Endothelial cell of umbilical vein (primary cell): ENCODE measurements around the gene ITGAE. TPM values are rescaled to one million over a fixed set of nuclear protein-coding genes. Genes with fewer than 3 reads are reported as not detected.

Source experiments
- BruUV-seq: library from RNA; stranded (reverse); fragments of 400-500 nt; replicated peaks from 2 replicates; lab custom pipeline; 2021; lab: Mats Ljungman, UMichigan
- CTCF ChIA-PET: fragments of 300-600, 350-600 bp; sonication (Branson Sonifier 250); formaldehyde crosslinking; loops from one replicate; lab custom pipeline; 2021; ENCODE audit warnings: antibody characterized with exemption, inconsistent platforms; lab: Charles Lee
- POLR2A ChIA-PET: fragments of 300-600, 350-600 bp; sonication (Branson Sonifier 250); formaldehyde crosslinking; loops from one replicate; lab custom pipeline; 2021; ENCODE audit warnings: antibody characterized with exemption, inconsistent platforms; lab: Charles Lee
- DNase-seq: peaks from one replicate; pipeline ENCODE4 v3.0.0-alpha.2; 2011; ENCODE audit warnings: low read depth, low spot score
- FAIRE-seq: peaks from 2 replicates; lab custom pipeline; 2011; peaks lifted over from hg19 to GRCh38; lab: Jason Lieb, UNC
- H2AFZ ChIP-seq: 2 replicates; pipeline ENCODE4 v1.6.0; 2012; ENCODE audit warnings: low read depth, low read length, control low read depth, inconsistent platforms
- H3K27ac ChIP-seq: 2 replicates; pipeline ENCODE4 v1.5.1; 2011; ENCODE audit warnings: low read depth, mild to moderate bottlenecking, control low read depth, low read length, moderate library complexity; ENCODE audit not compliant: insufficient read depth
- H3K27me3 ChIP-seq, 2 experiments: 2 replicates each; pipeline versions ENCODE4 v1.6.0 to v1.6.1; 2011; ENCODE audit warnings: low read length in 2 of 2, mixed read lengths in 1 of 2; ENCODE audit not compliant: control insufficient read depth in 2 of 2, insufficient read depth in 2 of 2
- H3K36me3 ChIP-seq, 2 experiments: 2 replicates in 1 of 2; 3 replicates in 1 of 2; pipeline ENCODE4 v1.5.1; 2011; ENCODE audit warnings: low read length in 2 of 2, mild to moderate bottlenecking in 1 of 2, moderate library complexity in 1 of 2; ENCODE audit not compliant: control insufficient read depth in 2 of 2, insufficient read depth in 2 of 2; ENCODE audit errors: extremely low read depth in 1 of 2
- H3K4me1 ChIP-seq: 3 replicates; pipeline ENCODE4 v1.5.1; 2011; ENCODE audit warnings: mild to moderate bottlenecking, low read length; ENCODE audit not compliant: control insufficient read depth, insufficient read depth; ENCODE audit errors: extremely low read depth
- H3K4me2 ChIP-seq: 2 replicates; pipeline ENCODE4 v1.6.1; 2011; ENCODE audit warnings: low read length, control low read depth, mixed read lengths; ENCODE audit not compliant: insufficient read depth
- H3K4me3 ChIP-seq, 3 experiments: fragments of 200-600 bp in 1 of 3; sonication (generic), shearing (Covaris generic) in 1 of 3; replicated peaks in 1 of 3; 2 replicates each; pipeline ENCODE4 v1.5.1; 2011 to 2016; ENCODE audit warnings: control low read depth in 3 of 3, low read length in 3 of 3, mild to moderate bottlenecking in 2 of 3, inconsistent platforms in 1 of 3, low read depth in 1 of 3, moderate library complexity in 1 of 3; ENCODE audit not compliant: insufficient read depth in 1 of 3
- H3K79me2 ChIP-seq: 2 replicates; pipeline ENCODE4 v1.6.0; 2012; ENCODE audit warnings: low read length, inconsistent platforms; ENCODE audit not compliant: control insufficient read depth, insufficient read depth
- H3K9ac ChIP-seq: replicated peaks from 2 replicates; pipeline ENCODE3; 2011; ENCODE audit warnings: low read length, control low read depth; ENCODE audit not compliant: insufficient read depth; ENCODE audit errors: extremely low read depth
- H3K9me1 ChIP-seq: replicated peaks from 3 replicates; pipeline ENCODE4 v1.6.0; 2011; ENCODE audit warnings: mild to moderate bottlenecking, low read length; ENCODE audit not compliant: control insufficient read depth, insufficient read depth; ENCODE audit errors: extremely low read depth
- H3K9me3 ChIP-seq: replicated peaks from 2 replicates; pipeline ENCODE4 v1.5.1; 2012; ENCODE audit warnings: low read length, inconsistent platforms; ENCODE audit not compliant: control insufficient read depth, insufficient read depth
- H4K20me1 ChIP-seq: replicated peaks from 2 replicates; pipeline ENCODE3; 2011; ENCODE audit warnings: mild to moderate bottlenecking, low read length; ENCODE audit not compliant: control insufficient read depth, insufficient read depth; ENCODE audit errors: extremely low read depth
- CTCF ChIP-seq, 2 donors: IDR thresholded peaks; 1 replicate in 1 of 2; 2 replicates in 1 of 2; pipeline ENCODE4 v1.5.1; 2011; ENCODE audit warnings: low read length in 2 of 2, mild to moderate bottlenecking in 2 of 2, moderate library complexity in 2 of 2, control low read depth in 1 of 2, inconsistent platforms in 1 of 2, low read depth in 1 of 2; ENCODE audit not compliant: insufficient read depth in 1 of 2; ENCODE audit errors: extremely low read depth in 1 of 2
- EZH2 ChIP-seq: IDR thresholded peaks from 2 replicates; pipeline ENCODE4 v1.6.1; 2012; ENCODE audit warnings: borderline replicate concordance, low read depth, mild to moderate bottlenecking, moderate library complexity, low read length, inconsistent platforms; ENCODE audit not compliant: severe bottlenecking
- FOS ChIP-seq: IDR thresholded peaks from 2 replicates; pipeline ENCODE4 v1.6.1; 2011; ENCODE audit warnings: mild to moderate bottlenecking, low read length, moderate library complexity, borderline replicate concordance; ENCODE audit not compliant: insufficient read depth
- GATA2 ChIP-seq: IDR thresholded peaks from 2 replicates; pipeline ENCODE4 v1.7.0; 2011; ENCODE audit warnings: low read depth, mild to moderate bottlenecking, moderate library complexity, mixed read lengths, low read length; ENCODE audit not compliant: insufficient read length, insufficient read depth
- JUN ChIP-seq: IDR thresholded peaks from 2 replicates; pipeline ENCODE4 v1.6.1; 2011; ENCODE audit warnings: borderline replicate concordance, low read depth; ENCODE audit not compliant: insufficient read length, insufficient read depth
- MAX ChIP-seq: IDR thresholded peaks from 2 replicates; pipeline ENCODE4 v1.6.1; 2011; ENCODE audit not compliant: insufficient read depth, insufficient read length
- MYC ChIP-seq: IDR thresholded peaks from one replicate; pipeline ENCODE4 v1.6.1; 2011; ENCODE audit warnings: mild to moderate bottlenecking, low read depth, low read length
- POLR2A ChIP-seq: IDR thresholded peaks from 2 replicates; pipeline ENCODE4 v1.6.1; 2012; ENCODE audit warnings: low read depth, mild to moderate bottlenecking, control low read depth, low read length
- POLR2AphosphoS5 ChIP-seq: IDR thresholded peaks from 2 replicates; pipeline ENCODE4 v1.6.1; 2012; ENCODE audit warnings: low read depth, mild to moderate bottlenecking, control low read depth, low read length, moderate library complexity; ENCODE audit not compliant: insufficient read depth
- dilution Hi-C: fragments of 300-500 bp; cut with MboI; formaldehyde crosslinking; loops from one replicate; pipeline ENCODE4 v1.15.0; 2019; ENCODE audit warnings: low sequenced_read_pairs; ENCODE audit not compliant: extremely low pct_ligation_motif_present
- intact Hi-C: fragments of 100-400 bp; cut with micrococcal nuclease; formaldehyde crosslinking; loops from one replicate; pipeline ENCODE4 v1.10.0; 2022
- polyA plus RNA-seq, 4 experiments: library from polyadenylated mRNA; depleted of rRNA in 3 of 4; stranded (reverse) in 3 of 4; unstranded in 1 of 4; fragments of >200 nt; gene quantifications; 2 replicates each; pipeline versions ENCODE4 v1.2.1 to v1.2.3, GENCODE V29; 2011 to 2012; ENCODE audit warnings: missing spikeins in 1 of 4
- total RNA-seq: library from RNA; stranded (reverse); gene quantifications from 2 replicates; pipeline ENCODE4 v1.2.3, GENCODE V29; 2021

The ITGAE gene
- total and polyA plus RNA-seq, 2 donors (not counting 3 experiments of a cell fraction or from before 2014, with no cell fraction given) = 29.6 to 71.6 TPM

DNA sequence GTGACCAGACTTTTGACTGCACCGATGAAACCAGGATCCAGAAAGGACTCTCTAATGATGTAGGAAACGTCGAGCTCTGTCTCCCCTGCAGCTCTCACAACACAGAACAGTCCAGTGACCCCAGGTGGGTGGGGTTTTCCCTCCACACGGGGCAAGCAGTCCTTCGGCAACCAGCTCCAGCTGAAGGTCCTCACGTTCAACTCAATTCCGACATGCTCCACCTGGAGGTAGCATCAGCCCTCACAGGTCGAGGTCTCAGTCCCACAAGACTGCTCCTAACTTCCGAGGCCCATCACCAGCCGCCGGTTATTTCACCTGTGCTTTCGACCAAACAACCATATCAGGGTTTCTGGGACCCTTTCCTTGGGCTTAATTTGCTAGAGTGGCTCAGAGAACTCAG lies 28.2 kb downstream of the ITGAE start:
- no TSS peak for BruUV-seq
- Histone ChIP-seq H3K4me1 (no peaks in the 10 kb centered on the region), H3K27me3 (no peaks in the 10 kb centered on the region), H3K9me1 (no peaks in the 10 kb centered on the region), H4K20me1 (no peaks in the 10 kb centered on the region), H3K79me2 (no peaks in the 10 kb centered on the region), H2AFZ (no peak overlapping the region), H3K9me3 (no peaks in the 10 kb centered on the region), H3K4me2 (no peak overlapping the region), H3K27ac (no peak overlapping the region), H3K9ac (no peak overlapping the region), H3K4me3 (no peak overlapping the region), H3K36me3 (no peaks in the 10 kb centered on the region)
- intact Hi-C loops = no loop called here
- FAIRE-seq (no peak), DNase-seq (no peak)
- dilution Hi-C loops = no loop called here
- ChIA-PET POLR2A (no interaction called here), CTCF (interaction anchor here (0.7 to 2.3 kb wide), 2 partner anchors 35 to 1127 kb away, joined by 3 to 11 read pairs; no protein-coding TSS in a partner anchor)
- TF ChIP-seq GATA2 (no peak), CTCF (IDR thresholded peaks at IDR 0.05; ENCODE audit: extremely low read depth in 1 of 2, insufficient read depth in 1 of 2, low read depth in 1 of 2, low read length in 2 of 2) (no peak), MYC (no peak), JUN (no peak), POLR2A (no peak), MAX (no peak), EZH2 (no peak), FOS (no peak), POLR2AphosphoS5 (no peak)
